Stimulated activated naive CD8-positive, alpha-beta T cell treated with anti-CD3 and anti-CD28 coated beads, Interleukin-15, amount 100 ng/mL, for 72 hours (primary cell): ENCODE data around the gene WDR26.
"Not testable (repeated sequence)": the region's sequence is repeated elsewhere in the genome, so short reads cannot be mapped to it uniquely, and the experiment has no call there.

Source experiments
- ATAC-seq: fragments of 150-1000 bp; cut with Tn5 transposase; 2 replicates; pipeline ENCODE4 v1.10.0; 2021; ENCODE audit warnings: mild to moderate bottlenecking, moderate library complexity
- DNase-seq, 2 donors: peaks; one replicate each; pipeline ENCODE4 v3.0.0; 2021 to 2022
- H3K27ac Mint-ChIP-seq, 2 donors: one replicate each; pipeline ENCODE4 v1.8.0; 2022; ENCODE audit warnings: mild to moderate bottlenecking in 2 of 2, mixed read lengths in 2 of 2, moderate library complexity in 2 of 2
- H3K27me3 Mint-ChIP-seq: one replicate; pipeline ENCODE4 v1.8.0; 2022; ENCODE audit warnings: mixed read lengths
- H3K4me1 Mint-ChIP-seq: one replicate; pipeline ENCODE4 v1.8.0; 2022; ENCODE audit warnings: mild to moderate bottlenecking, mixed read lengths
- H3K4me3 Mint-ChIP-seq, 2 donors: one replicate each; pipeline ENCODE4 v1.8.0; 2022; ENCODE audit warnings: mild to moderate bottlenecking in 2 of 2, mixed read lengths in 2 of 2, moderate library complexity in 1 of 2
- H3K9me3 Mint-ChIP-seq, 2 donors: one replicate each; pipeline ENCODE4 v1.8.0; 2022; ENCODE audit warnings: mixed read lengths in 2 of 2

Gene WDR26

DNA sequence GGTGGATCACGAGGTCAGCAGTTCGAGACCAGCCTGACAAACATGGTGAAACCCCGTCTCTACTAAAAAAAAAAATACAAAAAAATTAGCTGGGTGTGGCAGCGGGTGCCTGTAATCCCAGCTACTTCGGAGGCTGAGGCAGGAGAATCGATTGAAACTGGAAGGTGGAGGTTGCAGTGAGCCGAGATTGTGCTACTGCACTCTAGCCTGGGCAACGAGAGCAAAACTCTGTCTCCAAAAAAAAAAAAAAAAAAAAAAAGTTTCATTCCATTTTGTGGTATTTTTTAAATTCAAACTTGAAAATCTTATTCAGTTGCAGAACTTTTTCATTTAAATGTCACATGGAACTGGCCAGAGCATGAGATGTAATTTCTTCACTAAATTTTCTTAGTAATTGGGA is 7.7 kb downstream of the WDR26 start:
- not testable (repeated sequence) for H3K27ac Mint-ChIP-seq, H3K9me3 Mint-ChIP-seq, DNase-seq, ATAC-seq, H3K4me3 Mint-ChIP-seq, H3K27me3 Mint-ChIP-seq
- peaks cover 44% of the 10 kb centered on the region for H3K4me1 Mint-ChIP-seq

DNA sequence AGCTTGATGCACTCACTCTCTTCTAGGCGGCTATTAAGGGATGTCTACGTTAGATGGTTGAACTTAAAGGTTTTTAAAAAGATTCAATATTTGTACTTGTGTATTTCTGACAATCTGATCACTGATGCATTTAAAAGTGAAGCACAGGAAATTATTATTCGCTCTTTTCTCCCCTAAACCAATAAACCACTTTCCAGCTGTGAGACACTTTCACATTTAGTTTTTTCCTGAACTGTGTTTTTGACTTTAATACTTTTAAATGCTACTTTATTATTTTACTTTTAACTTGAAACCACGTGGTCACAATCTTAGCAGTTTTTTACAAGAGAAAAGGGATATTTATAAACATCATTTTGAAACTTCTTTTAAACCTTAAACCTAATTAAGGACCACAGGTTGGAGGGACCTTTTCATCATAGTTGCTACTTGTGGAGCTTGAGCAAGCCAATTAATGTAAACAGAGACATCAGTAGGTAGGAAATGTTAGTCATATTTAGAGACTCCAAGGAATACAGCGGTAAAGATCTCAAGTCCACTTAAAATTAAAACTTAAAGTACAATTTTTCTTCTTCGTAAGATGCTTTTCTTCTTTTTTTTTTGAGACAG is 9.2 kb downstream of the WDR26 start:
- H3K27ac Mint-ChIP-seq, result peak overlapping the region in 1 of 2 donors; percentile 43
- no peak for DNase-seq
- H3K4me3 Mint-ChIP-seq, result no peak overlapping the region
- H3K27me3 Mint-ChIP-seq, result no peaks in the 10 kb centered on the region
- no peak for ATAC-seq
- no peaks in the 10 kb centered on the region for H3K9me3 Mint-ChIP-seq
- peaks cover 32% of the 10 kb centered on the region for H3K4me1 Mint-ChIP-seq

DNA sequence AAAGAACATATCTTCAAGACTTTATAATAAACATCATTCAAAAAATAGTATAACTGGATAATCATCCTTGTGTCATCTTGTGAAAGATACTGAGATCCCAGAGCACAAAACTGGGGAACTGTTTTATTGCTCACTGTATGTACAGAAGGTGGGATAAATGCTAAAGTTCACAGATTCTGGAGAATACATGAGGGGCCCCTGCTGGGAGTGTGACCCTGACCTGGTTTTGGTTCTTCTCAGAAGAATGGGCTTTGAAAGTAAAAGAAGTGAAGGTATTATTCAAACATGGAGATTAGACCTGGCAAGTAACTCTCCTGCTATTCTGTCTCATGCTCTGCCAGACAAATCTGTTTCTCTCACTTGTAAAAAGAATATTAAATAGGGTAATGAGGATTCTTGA is 14.5 kb downstream of the WDR26 start:
- H3K27ac Mint-ChIP-seq, result no peak overlapping the region
- H3K27me3 Mint-ChIP-seq, result no peaks in the 10 kb centered on the region
- no peak for ATAC-seq
- peaks cover 6% of the 10 kb centered on the region for H3K4me1 Mint-ChIP-seq
- no peak for DNase-seq
- H3K4me3 Mint-ChIP-seq, result no peak overlapping the region
- H3K9me3 Mint-ChIP-seq, result no peaks in the 10 kb centered on the region

DNA sequence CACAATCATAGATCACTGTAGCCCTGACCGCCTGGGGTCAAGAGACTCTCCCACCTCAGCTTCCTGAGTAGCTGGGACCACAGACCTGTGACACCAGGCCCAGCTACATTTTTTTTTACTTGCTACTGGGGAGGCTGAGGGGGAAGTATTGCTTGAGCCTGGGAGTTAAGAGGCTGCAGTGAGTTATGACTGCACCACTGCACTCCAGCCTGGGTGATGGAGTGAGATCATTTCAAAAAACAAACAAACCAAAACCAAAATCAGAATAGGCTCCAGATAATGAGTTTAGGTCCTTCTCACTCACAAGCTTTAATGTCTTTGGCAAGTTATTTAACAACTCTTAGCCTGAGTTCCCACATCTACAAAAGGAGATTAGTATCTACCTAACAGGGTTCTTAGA is 22.8 kb downstream of the WDR26 start:
- no peak overlapping the region for H3K27ac Mint-ChIP-seq
- no peaks in the 10 kb centered on the region for H3K4me1 Mint-ChIP-seq
- H3K9me3 Mint-ChIP-seq, result no peaks in the 10 kb centered on the region

DNA sequence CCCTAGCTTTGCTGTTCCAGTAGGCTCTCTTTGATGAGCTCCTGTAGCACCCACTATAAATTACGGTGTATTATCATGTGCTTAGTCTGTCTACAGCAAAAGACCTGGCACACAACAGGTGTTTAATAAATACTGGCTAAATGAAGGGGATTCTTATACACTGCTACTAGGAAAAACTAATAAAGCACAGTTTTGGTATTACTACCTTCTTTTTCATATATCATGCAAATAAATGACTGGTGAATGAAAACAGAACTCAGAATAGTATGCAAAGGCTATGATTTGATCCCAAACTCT is 26.4 kb downstream of the WDR26 start:
- Mint-ChIP-seq H3K27me3 (no peaks in the 10 kb centered on the region), H3K27ac (no peak overlapping the region)
- no peak for ATAC-seq

More for the DNA sequence above, 22.8 kb downstream of the WDR26 start:
- no peak for DNase-seq
- H3K27me3 Mint-ChIP-seq, result no peaks in the 10 kb centered on the region
- no peak for ATAC-seq
- no peak overlapping the region for H3K4me3 Mint-ChIP-seq

DNA sequence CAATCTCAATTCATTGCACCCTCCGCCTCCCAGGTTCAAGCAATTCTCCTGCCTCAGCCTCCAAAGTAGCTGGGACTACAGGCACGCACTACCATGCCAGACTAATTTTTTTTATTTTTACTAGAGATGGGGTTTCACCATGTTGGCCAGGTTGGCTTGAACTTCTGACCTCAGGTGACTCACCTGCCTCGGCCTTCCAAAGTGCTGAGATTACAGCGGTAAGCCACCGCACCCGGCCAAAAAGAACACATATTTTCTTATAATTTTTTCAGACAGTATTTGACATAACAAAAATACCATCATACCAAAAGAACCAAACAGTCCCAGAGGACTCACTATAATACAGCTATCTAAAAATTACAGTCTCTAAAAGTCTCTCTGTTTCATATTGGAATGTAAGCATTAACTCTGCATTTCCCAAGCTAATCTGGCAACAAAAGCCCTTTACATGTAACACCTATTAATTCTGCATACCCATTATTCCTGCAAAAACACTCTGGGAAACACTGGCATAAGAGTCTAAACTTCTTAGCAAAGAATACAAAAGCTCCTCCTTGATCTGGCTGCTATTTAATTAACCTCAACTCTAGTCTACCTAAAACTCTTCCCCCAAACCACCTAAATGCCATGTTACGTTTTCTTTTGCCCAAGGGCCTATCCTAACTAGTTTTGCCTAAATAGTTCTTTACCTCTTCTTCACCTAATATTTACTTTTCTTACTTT is 26.9 kb downstream of the WDR26 start:
- ATAC-seq (no peak), DNase-seq (no peak)
- Mint-ChIP-seq H3K9me3 (no peaks in the 10 kb centered on the region), H3K4me1 (peaks cover 6% of the 10 kb centered on the region), H3K27ac (no peak overlapping the region), H3K4me3 (no peak overlapping the region), H3K27me3 (no peaks in the 10 kb centered on the region)

More for the DNA sequence above, 26.4 kb downstream of the WDR26 start:
- DNase-seq, result no peak
- Mint-ChIP-seq H3K9me3 (no peaks in the 10 kb centered on the region), H3K4me1 (peaks cover 6% of the 10 kb centered on the region), H3K4me3 (no peak overlapping the region)

DNA sequence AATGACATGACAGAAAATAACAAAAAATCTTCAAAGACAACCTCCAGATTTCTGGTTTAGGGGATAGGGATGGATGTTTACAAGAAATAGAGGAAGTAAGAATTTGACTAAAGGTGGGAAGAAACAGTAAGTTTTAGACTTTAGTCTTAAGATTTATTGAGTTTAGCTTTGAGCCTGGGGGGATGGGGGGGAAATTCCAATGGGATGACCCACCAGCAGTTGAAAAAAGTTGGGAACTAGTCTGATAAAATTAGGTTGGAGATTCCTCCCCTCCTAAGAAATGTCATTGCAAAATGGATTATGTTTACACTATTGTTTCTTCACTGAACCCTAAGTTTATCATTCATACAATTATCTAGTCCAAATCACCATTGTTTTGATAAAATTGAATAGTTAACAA is 28.4 kb downstream of the WDR26 start:
- ATAC-seq (no peak), DNase-seq (no peak)
- Mint-ChIP-seq H3K27ac (no peak overlapping the region), H3K9me3 (no peaks in the 10 kb centered on the region), H3K27me3 (no peaks in the 10 kb centered on the region), H3K4me3 (no peak overlapping the region), H3K4me1 (peaks cover 18% of the 10 kb centered on the region)

DNA sequence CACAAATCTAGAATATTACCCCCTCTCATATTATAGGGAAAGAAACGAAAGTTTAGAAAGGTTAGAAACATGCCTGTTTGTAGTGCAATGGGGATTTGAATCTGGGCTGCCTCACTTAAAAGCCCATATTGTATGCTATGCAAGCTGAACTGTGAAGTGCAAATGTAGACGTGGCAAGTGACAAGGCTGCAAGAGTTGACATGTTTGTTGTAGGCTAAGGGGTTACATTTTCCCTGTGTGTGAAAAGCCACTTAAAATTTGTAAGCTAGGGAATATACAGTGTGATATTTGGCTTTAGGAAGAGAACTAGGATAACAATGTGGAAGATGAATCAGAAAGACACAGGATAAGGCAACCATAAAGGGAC is 29.0 kb downstream of the WDR26 start:
- ATAC-seq (no peak), DNase-seq (no peak)
- Mint-ChIP-seq H3K9me3 (no peaks in the 10 kb centered on the region), H3K4me3 (no peak overlapping the region), H3K27me3 (no peaks in the 10 kb centered on the region), H3K4me1 (peaks cover 18% of the 10 kb centered on the region), H3K27ac (no peak overlapping the region)

DNA sequence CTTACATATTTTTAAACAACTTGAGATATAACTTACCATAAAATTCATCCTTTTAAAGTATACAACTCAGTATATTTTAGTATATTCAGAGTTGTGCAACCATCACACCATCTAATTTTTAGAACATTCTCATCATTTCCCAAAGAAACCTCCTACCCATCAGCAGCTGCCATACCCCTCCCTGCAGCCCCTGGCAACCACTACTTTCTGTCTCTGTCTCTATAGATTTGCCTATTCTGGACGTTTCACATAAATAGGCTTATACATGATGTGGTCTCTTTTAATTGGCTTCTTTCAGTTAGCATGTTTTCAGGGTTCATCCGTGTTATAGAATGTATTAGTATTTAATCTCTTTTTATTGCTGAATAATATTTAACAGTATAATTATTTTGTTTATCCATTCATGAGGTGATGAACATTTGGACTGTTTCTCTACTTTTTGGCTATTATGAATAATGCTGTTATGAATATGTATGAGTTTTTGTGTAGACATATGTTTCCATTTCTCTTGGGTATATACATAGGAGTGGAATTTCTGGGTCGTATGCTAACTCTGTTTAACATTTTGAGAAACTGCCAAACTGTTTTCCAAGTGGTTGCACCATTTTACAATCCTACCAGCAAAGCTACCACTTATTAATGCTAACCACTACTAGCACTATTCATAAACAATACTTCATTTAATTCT is 29.5 kb downstream of the WDR26 start:
- Mint-ChIP-seq H3K4me3 (no peak overlapping the region), H3K9me3 (no peaks in the 10 kb centered on the region), H3K27ac (no peak overlapping the region), H3K27me3 (no peaks in the 10 kb centered on the region), H3K4me1 (peaks cover 18% of the 10 kb centered on the region)
- DNase-seq (no peak), ATAC-seq (no peak)

DNA sequence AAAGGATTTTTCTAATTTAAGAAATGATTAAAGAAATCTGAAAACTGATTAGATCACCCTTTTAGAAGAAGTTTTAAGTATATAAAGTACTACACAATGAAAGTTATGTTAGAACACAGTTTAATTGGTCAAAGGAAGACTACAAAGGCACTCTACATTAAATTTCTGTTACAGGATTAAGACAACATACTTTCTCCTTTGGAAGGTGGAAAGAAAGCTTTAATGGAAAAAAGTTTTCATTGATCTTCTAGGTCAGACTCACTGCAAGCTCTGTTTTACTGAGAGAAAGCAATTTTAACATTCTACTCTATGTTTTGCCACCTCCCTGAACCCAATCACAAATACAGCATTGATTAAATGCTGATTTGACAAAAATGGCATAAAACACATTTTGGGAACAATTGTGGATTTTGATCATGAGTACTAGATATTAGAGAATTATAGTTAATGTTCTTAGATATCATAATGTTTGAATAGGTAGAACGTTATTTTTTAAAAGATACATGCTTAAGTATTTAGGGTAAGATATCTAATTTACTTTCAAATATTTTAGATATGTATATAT is 32.0 kb downstream of the WDR26 start:
- ATAC-seq, result no peak
- Mint-ChIP-seq H3K4me1 (peaks cover 23% of the 10 kb centered on the region), H3K27me3 (no peaks in the 10 kb centered on the region), H3K4me3 (no peak overlapping the region), H3K9me3 (no peaks in the 10 kb centered on the region), H3K27ac (no peak overlapping the region)
- no peak for DNase-seq

DNA sequence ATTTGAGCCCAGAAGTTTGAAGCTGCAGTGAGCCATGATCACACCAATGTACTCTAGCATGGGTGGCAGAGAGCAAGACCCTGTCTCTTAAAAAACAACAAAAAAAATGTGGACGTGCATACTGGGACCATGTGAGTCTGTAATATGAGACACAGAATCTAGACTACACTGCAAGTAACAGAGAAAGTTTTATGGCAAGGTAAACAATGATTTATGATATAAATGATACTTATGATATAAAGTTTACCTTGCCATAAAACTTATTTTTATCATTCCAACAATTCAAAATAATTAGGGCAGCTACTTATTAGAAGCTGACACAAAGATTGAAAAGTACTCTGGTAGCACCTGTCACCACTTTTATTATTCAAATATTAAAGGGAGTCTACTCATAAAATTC is 34.7 kb downstream of the WDR26 start:
- no peak for ATAC-seq
- H3K4me3 Mint-ChIP-seq, result no peak overlapping the region
- peak overlapping the region in 1 of 2 donors; percentile 13 for H3K27ac Mint-ChIP-seq
- H3K4me1 Mint-ChIP-seq, result peaks cover 31% of the 10 kb centered on the region
- H3K27me3 Mint-ChIP-seq, result no peaks in the 10 kb centered on the region
- no peak for DNase-seq
- H3K9me3 Mint-ChIP-seq, result no peaks in the 10 kb centered on the region

DNA sequence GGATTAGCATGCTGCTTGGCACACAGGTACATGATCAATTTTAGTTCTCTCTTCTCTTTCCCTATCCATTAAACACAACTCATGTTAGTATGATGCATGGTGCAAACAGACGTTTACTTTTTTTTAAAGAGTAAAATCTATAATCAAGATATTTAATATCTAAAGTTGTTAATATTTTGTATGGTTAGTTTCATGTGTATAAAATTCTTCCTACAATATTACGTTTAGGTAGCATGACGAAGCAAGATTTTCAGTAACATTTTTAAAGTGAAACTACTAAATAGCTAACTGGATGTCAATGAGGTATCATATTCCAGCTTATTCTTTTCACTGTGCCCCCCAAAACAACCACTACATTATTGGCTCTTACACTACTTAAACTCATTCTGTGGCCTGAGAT is 41.3 kb downstream of the WDR26 start:
- H3K27ac Mint-ChIP-seq, result no peak overlapping the region
- no peaks in the 10 kb centered on the region for H3K9me3 Mint-ChIP-seq
- H3K4me3 Mint-ChIP-seq, result no peak overlapping the region
- ATAC-seq (no peak), DNase-seq (no peak)
- H3K4me1 Mint-ChIP-seq, result peaks cover 37% of the 10 kb centered on the region
- no peaks in the 10 kb centered on the region for H3K27me3 Mint-ChIP-seq

DNA sequence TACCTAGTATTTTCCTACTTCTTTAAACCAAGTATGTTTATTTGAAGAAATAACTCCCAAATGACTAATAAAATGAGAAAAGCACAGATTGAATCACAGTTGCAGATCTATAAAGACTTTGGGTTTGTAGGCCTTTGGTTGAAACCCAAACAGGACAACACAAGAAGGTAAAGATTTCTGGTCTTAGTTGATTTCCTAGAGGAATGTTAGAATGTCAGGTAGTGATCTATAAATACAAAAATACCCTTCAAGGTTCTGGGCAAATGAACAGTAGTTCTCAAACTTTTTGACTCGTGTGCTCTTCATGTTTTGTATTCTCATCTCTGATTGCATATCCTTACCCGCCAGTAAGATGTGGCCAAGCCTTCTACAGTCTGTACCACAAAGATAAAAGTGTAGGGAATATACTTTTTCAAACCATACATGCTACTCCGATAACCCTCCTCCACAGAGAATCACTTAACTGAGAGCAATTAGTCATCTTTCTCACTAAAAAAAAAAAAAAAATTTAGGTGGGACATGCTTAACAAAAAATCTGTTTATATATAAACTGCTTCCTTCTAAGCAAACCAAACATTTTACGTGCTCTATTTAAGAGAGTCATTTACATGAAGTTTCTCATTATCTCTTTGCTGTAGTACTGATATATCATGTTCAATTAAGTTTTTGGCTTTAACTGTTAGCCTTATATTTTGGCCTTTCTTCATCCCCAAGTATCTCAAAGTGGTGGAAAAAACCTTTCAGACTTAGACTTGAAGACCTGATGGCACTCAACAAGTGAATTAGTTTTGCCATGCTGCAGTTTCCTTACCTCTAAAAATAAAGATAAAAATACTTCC is 42.0 kb downstream of the WDR26 start:
- Mint-ChIP-seq H3K4me1 (peaks cover 43% of the 10 kb centered on the region), H3K9me3 (no peaks in the 10 kb centered on the region), H3K27ac (peak overlapping the region in 1 of 2 donors; percentile 38), H3K27me3 (no peaks in the 10 kb centered on the region), H3K4me3 (no peak overlapping the region)
- ATAC-seq, result peak; percentile 81
- DNase-seq, result no peak

DNA sequence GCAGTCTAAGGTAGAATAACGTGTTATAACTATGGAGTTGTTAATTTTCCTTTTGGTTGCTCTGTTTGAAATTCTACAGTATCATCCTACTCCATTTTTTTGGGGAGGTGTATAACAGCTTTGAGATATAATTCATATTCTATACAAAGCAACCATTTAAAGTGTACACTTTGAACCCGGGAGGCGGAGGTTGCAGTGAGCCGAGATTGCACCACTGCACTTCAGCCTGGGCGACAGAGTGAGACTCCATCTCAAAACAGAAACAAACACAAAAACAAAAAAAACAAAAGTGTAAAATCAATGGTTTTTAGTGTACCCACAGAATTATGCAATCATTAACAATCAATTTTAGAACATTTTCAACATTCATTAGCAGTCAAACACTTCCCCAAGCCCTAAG is 44.1 kb downstream of the WDR26 start:
- no peak for DNase-seq
- no peaks in the 10 kb centered on the region for H3K27me3 Mint-ChIP-seq
- H3K27ac Mint-ChIP-seq, result no peak overlapping the region
- ATAC-seq, result no peak
- peaks cover 49% of the 10 kb centered on the region for H3K4me1 Mint-ChIP-seq
- H3K9me3 Mint-ChIP-seq, result no peaks in the 10 kb centered on the region
- no peak overlapping the region for H3K4me3 Mint-ChIP-seq

DNA sequence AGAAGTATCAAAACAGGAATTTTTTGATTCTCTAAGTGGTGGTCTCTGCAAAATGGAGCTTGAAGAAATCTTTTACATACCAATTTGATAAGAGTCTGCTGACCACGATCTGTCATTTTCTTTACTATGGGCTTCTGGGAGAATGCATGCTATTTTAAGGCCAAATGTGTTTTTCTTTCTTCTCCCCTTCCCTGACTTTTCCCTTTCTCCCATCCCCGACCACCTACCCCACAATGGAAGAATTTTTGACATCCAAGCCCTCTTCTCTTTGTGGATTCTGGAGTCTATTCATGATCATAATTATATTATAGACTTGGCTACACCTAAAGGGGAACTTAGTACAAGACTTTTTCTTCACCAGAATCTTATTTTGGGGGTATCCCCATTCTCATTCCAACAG is 46.7 kb downstream of the WDR26 start:
- DNase-seq (no peak), ATAC-seq (no peak)
- no peak overlapping the region for H3K27ac Mint-ChIP-seq
- no peaks in the 10 kb centered on the region for H3K27me3 Mint-ChIP-seq
- H3K9me3 Mint-ChIP-seq, result no peaks in the 10 kb centered on the region
- no peak overlapping the region for H3K4me3 Mint-ChIP-seq
- H3K4me1 Mint-ChIP-seq, result peaks cover 37% of the 10 kb centered on the region
